Measurements from ENCODE around the gene ART3.
A peak's percentile ranks its signal among the peaks of the same experiment; 100 is the strongest.

GRCh38 chr4:76067652-76068286 lies 6.7 kb upstream of the ART3 start:
- TF ChIP-seq, protein P1, sequence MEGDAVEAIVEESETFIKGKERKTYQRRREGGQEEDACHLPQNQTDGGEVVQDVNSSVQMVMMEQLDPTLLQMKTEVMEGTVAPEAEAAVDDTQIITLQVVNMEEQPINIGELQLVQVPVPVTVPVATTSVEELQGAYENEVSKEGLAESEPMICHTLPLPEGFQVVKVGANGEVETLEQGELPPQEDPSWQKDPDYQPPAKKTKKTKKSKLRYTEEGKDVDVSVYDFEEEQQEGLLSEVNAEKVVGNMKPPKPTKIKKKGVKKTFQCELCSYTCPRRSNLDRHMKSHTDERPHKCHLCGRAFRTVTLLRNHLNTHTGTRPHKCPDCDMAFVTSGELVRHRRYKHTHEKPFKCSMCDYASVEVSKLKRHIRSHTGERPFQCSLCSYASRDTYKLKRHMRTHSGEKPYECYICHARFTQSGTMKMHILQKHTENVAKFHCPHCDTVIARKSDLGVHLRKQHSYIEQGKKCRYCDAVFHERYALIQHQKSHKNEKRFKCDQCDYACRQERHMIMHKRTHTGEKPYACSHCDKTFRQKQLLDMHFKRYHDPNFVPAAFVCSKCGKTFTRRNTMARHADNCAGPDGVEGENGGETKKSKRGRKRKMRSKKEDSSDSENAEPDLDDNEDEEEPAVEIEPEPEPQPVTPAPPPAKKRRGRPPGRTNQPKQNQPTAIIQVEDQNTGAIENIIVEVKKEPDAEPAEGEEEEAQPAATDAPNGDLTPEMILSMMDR (IDR thresholded peaks at IDR 0.05 in 4 of 5, conservative IDR thresholded peaks at IDR 0.05 in 1 of 5) = peak; percentile 62 to 86 (median 74)
- TF ChIP-seq POLR2A (IDR thresholded peaks at IDR 0.05) = no peak
